ENCODE data around the gene SLC25A11.

Gene SLC25A11

DNA sequence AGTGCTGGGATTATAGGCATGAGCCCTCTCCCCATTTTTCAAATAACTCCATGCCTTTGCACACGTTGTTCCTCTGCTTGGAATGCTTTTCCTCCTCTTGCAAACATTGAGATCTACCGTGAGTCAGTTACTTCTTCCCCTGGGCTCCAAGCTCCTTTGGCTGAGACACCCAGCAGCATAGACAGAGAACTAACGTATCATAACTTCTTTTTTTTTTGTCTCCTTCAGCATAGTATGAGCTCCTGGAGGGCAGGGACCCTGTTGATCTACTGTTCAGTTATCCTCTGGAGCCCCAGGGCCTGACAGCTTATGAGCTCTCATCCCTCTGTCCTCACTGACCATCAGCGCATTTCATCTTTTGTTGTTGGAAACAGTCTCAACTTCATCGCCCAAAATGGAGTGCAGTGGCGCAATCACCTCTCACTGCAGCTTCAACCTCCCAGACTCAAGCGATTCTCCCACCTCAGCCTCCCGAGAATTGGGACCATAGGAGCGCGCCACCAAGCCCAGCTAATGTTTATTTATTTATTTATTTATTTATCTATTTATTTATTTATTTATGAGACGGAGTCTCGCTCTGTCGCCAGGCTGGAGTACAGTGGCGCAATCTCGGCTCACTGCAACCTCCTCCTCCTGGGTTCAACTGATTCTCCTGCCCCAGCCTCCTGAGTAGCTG, 25.6 kb upstream of the SLC25A11 start:
- no peak for DNase-seq

DNA sequence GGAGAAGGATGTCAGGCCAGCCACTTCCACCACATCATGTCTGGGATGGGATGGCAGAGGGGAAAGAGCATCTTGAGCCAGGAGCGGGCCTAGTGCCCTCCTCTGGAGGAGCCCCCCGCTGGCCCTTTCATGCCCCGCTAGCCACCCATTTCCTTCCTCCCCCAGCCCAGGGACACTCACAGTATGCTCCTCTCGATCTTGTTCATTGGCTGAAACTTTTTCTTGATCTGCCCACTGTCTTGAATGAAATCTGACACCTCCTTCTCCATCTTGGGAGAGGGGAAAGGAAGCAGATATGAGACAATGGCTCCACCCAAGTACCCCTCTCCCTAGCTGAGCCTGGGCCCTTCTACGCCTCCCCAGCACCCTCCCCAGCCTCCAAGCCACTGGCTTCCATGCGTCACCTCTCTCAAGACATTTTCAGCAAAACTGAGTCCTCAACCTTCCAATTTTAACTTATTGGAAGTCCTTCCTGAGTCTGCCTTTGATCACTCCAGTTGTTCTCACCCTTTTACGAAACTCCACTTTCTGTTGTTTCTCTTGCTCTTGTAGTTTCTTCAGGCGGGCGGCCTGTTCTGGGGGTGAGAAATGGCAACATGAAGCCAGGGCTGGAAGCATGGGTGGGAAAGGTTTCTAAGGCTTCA, 20.6 kb upstream of the SLC25A11 start:
- no peak for DNase-seq

GRCh38 chr17:4959261-4959965, 19.6 kb upstream of the SLC25A11 start:
- DNase-seq, result no peak

DNA sequence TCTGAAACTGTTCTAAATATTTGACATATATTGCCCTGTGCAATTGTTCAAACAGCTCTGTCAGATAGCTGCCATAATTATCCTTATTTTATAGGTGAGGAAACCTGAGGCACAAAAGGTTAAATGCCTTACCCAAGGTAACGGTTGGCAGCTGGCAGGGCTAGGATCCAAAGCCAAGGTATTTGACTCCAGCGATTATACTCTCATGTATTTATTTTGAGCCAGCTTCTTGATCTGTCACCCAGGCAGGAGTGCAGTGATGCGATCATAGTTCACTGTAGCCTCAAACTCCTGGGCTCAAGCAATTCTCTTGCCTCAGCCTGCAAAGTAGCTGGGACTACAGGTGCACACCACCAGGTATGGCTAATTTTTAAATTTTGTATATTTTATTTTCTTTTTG, 18.3 kb upstream of the SLC25A11 start:
- no peak for DNase-seq

DNA sequence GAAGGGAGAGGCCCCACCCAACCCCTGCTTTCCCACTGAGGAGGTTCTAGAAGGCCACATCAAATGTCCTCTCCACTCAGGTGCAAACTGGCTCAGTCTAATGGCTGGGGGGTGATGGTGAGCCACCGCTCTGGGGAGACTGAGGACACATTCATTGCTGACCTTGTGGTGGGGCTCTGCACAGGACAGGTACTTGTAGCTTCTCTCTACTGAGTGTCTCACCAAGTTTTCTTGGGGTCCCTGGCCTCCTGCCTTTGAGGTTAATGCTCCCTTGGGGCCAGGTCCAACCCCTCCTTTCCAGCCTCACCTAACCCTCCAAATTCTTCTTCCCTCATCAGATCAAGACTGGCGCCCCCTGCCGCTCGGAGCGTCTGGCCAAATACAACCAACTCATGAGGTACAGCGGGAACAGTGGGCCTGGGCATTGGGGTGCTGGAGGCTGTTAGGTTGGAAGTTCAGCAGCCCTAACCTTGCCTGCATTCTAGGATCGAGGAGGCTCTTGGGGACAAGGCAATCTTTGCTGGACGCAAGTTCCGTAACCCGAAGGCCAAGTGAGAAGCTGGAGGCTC, 16.7 kb upstream of the SLC25A11 start:
- no peak for DNase-seq

DNA sequence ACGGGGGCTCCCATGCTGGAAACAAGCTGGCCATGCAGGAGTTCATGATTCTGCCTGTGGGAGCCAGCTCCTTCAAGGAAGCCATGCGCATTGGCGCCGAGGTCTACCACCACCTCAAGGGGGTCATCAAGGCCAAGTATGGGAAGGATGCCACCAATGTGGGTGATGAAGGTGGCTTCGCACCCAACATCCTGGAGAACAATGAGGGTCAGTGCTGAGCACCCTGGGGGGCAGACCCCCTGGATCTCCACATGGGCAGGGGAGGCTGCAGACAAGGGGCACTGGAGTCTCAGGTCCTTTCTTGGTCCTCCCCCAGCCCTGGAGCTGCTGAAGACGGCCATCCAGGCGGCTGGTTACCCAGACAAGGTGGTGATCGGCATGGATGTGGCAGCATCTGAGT, 15.2 kb upstream of the SLC25A11 start:
- no peak for DNase-seq

DNA sequence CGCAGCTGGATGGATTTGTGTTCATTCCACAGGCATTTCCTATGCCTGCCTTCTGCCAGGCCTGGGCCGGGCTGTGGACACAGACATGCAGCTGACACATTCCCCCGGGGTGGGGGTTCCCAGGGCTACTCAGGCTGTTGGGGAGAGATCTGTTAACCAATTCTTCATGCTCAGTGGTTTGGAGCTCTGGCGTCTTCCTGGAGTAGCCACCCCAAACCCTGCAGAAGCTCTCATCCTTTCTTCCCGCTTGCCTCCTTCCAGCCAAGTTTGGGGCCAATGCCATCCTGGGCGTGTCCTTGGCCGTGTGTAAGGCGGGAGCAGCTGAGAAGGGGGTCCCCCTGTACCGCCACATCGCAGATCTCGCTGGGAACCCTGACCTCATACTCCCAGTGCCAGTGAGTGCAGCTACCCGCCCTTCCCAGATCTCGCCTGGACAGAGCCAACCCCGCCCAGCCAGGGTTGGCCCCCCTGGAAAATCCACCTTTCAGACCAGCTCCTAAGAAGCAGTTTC, 13.7 kb upstream of the SLC25A11 start:
- no peak for DNase-seq

DNA sequence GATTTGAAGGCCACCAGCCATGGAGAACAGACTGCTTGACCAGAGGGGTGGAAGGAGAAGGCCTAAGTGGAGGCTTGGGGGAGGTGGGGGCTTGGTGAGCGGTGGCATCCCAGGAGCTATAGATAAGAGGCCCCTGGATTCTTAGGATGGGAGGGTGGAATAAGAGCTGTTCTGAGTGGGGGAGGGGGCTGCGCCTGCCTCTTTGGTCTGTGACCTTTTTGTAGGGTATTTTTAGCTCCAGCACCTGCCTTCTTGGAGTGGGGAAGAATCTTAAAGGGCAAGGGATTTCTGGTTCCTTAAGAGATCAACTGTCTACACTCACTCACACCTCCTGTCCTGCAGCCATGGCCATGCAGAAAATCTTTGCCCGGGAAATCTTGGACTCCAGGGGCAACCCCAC, 11.6 kb upstream of the SLC25A11 start:
- no peak for DNase-seq

DNA sequence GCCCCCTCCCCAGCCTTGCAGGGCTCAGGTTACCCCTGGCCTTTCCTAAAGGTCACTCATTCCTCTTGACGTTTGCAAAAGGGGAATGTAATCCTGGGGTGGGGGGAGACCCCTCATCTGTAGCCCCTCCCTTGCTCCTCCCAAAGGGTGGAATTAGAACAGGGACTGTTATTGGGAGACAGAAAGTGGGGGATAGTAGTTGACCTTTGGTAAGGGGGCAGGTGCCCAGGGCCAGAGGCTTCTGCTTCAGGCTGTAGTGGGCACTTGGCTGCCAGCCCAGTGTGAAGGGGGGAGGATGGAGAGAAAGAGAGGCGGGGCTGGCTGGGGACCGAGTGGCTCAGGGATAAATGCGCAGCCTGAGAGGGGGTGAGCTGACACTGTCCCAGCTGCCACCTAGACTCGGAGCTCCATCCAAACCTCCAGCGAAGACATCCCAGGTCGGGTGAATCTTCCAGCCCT, 10.9 kb upstream of the SLC25A11 start, which contains the start of gene ENO3:
Gene ENO3 (plus strand): TSS at position 374 of the 459 bp plus-strand sequence. CDS start 711 bp downstream, outside the sequence.
- DNase-seq, result no peak

DNA sequence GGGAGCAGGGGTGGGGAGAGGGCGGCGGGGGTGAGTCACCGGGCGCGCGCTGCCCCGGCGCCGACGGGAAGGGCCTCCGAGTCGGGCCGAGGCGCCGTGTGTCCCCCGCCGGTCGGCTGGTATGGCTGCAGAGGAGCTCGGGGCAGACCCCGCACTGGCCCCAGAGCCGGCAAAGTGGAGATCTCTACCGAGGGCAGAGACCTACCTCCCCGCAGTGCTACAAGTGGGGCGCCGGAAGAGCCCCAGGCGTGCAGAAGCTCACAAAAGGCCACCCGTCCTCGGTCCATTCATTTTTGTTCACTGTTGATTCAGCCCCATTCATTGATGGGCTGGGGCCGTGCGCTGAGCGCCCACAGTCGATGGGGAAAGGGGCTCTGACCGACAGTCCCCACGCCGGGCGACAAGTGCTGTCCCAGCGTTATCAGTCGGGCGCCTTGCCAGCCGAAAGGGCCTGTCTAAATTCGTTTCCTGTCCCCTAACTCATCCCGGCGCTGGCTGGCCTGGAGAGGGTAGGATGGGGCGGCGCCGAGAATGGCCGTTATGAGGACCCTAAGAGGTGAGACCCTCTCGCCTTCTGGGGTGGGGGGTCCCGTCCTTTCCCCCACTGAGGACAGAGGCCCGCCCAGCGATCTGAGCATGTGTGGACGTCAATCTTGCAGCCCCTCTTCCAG, 10.4 kb upstream of the SLC25A11 start:
- no peak for DNase-seq

- DNase-seq, result peak; percentile 39
Observed at GRCh38 chr17:4949321-4950074, 9.7 kb upstream of the SLC25A11 start.

DNA sequence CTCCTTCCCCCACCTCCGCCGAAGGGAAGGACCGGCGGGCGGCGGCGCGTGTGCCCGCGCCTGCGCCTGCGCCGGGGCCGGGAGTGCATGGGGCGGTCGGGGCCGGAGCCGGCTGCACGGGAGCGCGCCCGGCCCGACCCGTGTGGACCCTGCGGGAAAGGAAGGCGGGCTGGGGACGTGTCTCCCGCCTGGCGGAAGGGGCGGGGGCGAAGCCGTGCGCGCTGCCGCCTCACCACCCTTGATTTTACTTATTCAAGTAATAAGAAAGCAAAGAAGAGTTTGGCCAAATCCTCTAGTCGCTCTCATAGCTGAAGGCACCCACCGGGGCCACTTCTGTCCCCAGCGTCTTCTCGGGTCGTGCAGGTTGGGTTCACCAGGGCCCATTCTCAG, 9.1 kb upstream of the SLC25A11 start:
- peak; percentile 69 for DNase-seq

DNA sequence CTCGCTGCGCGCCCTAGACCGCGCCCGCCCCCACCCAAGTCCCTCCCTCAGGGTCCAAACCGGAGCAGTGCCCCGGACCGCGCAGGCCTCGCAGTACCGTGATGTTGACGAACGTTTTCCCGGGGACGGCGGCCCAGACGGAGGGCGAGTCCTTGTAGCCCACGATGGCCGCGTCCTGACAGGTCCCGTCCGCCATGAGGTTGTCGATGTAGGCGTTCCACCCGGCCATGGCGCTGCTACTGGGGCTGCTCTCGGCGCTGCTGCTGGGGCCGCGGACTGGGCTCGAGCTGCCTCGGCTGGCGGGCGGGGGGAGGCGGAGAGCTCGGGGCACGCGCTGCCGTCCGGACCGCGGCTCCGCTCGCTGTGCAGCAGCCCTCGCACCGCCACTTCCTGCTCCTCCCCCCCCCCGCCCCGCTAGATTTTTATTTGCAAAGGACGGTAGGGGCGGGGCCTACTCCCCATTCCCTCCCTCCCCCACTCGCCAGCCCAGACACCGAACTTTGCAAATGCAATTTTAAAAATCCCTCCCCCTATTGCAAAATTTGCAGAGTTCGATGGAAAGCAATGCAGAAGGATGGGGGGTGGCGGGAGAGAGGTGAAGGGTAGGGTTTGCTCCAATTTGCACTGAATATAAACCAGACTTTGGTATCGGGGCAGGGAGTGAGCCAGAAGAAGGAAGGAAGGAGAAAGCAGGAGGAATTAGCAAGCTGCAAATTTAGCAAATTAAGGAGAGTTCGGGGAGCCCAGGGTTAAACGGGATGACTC, 8.5 kb upstream of the SLC25A11 start, which contains the start of gene PFN1:
Gene PFN1 (minus strand): TSS at position 365 of the 765 bp plus-strand sequence. CDS start 136 bp downstream, at position 229.
- peak; percentile 69 for DNase-seq

GRCh38 chr17:4947411-4948165, 7.7 kb upstream of the SLC25A11 start:
- peak; percentile 28 for DNase-seq

DNA sequence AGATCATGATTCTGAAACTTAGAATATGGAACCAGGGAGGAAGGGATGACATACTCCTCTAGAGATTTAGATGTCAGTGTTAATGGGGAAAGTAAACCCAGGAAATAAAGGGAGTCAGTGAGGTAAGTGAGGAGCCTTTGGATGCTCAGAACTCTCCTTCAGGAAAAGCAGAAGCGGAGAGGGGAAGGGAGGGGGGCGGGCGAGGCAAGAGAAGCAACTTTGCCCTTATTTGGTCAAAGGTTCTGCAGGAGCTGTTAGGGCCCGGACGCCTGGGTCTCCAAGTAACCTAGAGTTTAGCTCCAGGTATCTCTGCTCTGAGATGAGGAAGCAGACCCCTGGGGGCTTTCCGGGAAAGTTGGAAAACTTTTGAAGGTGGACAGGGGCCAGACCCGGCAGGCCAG, 7.2 kb upstream of the SLC25A11 start:
- peak; percentile 45 for DNase-seq

- DNase-seq, result no peak
Observed at GRCh38 chr17:4946312-4946976, 6.6 kb upstream of the SLC25A11 start.

DNA sequence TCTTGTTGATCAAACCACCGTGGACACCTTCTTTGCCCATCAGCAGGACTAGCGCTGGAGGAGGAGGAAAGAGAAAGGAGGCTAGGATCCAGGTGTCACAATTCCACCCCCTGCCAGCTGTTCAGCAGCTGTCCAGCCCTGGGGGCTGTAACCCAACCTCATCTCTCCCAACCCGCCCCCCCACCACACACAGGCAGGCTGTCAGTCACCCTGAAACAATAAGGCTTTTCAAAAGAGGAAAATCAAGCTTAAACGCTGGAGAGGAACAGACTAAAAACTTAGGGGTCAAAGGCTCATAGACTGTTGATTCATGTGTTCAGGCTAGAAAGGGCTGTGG, 6.1 kb upstream of the SLC25A11 start:
- DNase-seq, result no peak

GRCh38 chr17:4945176-4945943, 5.5 kb upstream of the SLC25A11 start:
- DNase-seq, result no peak

- DNase-seq, result no peak
Observed at GRCh38 chr17:4944554-4945175, 4.8 kb upstream of the SLC25A11 start.

Data from GF-D8 (cell line).